ENCODE measurements around the gene PPP1R14B. TPM values are rescaled to one million over a fixed set of nuclear protein-coding genes. Genes with fewer than 3 reads are reported as not detected.

The PPP1R14B gene
- total RNA-seq, 2 experiments from 2014 or later, result 178 to 197 TPM

DNA sequence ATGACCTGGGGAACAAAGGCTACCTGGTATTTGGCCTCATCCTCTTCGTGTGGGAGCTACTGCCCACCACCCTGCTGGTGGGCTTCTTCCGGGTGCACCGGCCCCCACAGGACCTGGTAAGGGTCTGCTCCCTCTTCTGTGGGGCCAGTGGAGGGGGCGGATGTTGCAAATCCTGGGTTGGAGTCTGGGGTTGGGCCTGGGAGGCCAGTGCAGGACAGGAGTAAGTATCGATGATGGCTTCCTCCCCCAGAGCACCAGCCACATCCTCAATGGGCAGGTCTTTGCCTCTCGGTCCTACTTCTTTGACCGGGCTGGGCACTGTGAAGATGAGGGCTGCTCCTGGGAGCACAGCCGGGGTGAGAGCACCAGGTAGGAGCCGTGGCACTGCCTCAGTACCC, 41.6 kb upstream of the PPP1R14B start:
- ChIA-PET CTCF (interaction anchor here (1.1 to 8.6 kb wide), 2 partner anchors 14 to 54 kb away, joined by 3 to 118 read pairs; partner anchors contain the start of genes CATSPERZ and ESRRA), POLR2A (no interaction called here)
- no peak for DNase-seq
- no peak overlapping the region for H3K27ac Mint-ChIP-seq
- H3K27me3 Mint-ChIP-seq (ENCODE audit: low read depth), result peaks cover 22% of the 10 kb centered on the region
- no peak for ATAC-seq
- H3K4me3 Mint-ChIP-seq, result no peak overlapping the region
- H3K9me3 Mint-ChIP-seq (ENCODE audit: insufficient read depth), result no peaks in the 10 kb centered on the region
- H3K4me1 Mint-ChIP-seq (ENCODE audit: low read depth), result peaks cover 28% of the 10 kb centered on the region
- peaks cover 2% of the 10 kb centered on the region for H3K36me3 Mint-ChIP-seq (ENCODE audit: low read depth)

DNA sequence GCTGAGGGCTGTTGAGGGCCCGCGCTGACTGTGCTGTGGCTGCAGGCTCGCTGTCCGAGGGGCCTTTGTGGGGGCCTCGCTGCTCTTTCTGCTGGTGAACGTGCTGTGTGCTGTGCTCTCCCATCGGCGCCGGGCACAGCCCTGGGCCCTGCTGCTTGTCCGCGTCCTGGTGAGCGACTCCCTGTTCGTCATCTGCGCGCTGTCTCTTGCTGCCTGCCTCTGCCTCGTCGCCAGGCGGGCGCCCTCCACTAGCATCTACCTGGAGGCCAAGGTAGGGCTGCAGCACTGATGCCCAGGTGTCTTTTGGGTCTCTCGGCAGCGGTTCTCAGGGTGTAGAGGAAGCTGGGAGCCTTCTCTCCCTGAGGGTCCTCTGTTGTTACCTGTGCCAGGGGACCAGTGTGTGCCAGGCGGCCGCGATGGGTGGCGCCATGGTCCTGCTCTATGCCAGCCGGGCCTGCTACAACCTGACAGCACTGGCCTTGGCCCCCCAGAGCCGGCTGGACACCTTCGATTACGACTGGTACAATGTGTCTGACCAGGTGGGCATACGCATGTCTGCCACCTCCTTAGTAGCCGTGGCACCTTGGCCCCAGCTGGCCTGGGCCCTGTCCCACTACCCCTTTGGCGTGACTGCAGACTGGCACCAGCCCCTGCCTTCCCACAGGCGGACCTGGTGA, 41.1 kb upstream of the PPP1R14B start:
- ChIA-PET CTCF (interaction anchor here (1.1 to 8.6 kb wide), 3 partner anchors 15 to 83 kb away, joined by 3 to 118 read pairs (median 23); partner anchors contain the start of genes CATSPERZ, ESRRA and FERMT3), POLR2A (no interaction called here)
- ATAC-seq, result no peak
- peaks cover 17% of the 10 kb centered on the region for H3K27me3 Mint-ChIP-seq (ENCODE audit: low read depth)
- H3K4me3 Mint-ChIP-seq, result no peak overlapping the region
- no peak overlapping the region for H3K27ac Mint-ChIP-seq
- H3K9me3 Mint-ChIP-seq (ENCODE audit: insufficient read depth), result no peaks in the 10 kb centered on the region
- no peak for DNase-seq
- peaks cover 5% of the 10 kb centered on the region for H3K36me3 Mint-ChIP-seq (ENCODE audit: low read depth)
- peaks cover 28% of the 10 kb centered on the region for H3K4me1 Mint-ChIP-seq (ENCODE audit: low read depth)

- Mint-ChIP-seq H3K4me3 (peak overlapping the region; percentile 75), H3K36me3 (ENCODE audit: low read depth) (peaks cover 9% of the 10 kb centered on the region), H3K27ac (peak overlapping the region; percentile 78), H3K4me1 (ENCODE audit: low read depth) (peaks cover 26% of the 10 kb centered on the region), H3K9me3 (ENCODE audit: insufficient read depth) (no peaks in the 10 kb centered on the region), H3K27me3 (ENCODE audit: low read depth) (peaks cover 12% of the 10 kb centered on the region)
- ChIA-PET POLR2A (interaction anchor here (0.9 to 7.8 kb wide), 2 partner anchors 17 to 30 kb away, joined by 3 to 79 read pairs; partner anchors contain the start of gene TRMT112), CTCF (interaction anchor here (4.2 to 8.6 kb wide), 2 partner anchors 16 to 82 kb away, joined by 23 to 118 read pairs; partner anchors contain the start of genes CATSPERZ, ESRRA and FERMT3)
- ATAC-seq, result no peak
- DNase-seq, result no peak
Measured at GRCh38 chr11:64286801-64287159, 40.0 kb upstream of the PPP1R14B start.

- ChIA-PET CTCF (interaction anchor here (1.7 to 8.6 kb wide), 4 partner anchors 14 to 81 kb away, joined by 7 to 118 read pairs (median 22); partner anchors contain the start of genes CATSPERZ, ESRRA, FERMT3 and PRDX5), POLR2A (interaction anchor here (0.7 to 7.8 kb wide), 5 partner anchors 10 to 59 kb away, joined by 3 to 79 read pairs (median 5); partner anchors contain the start of genes NUDT22, TRMT112 and TRPT1)
- DNase-seq (peak; percentile 55), ATAC-seq (no peak)
- no peaks in the 10 kb centered on the region for H3K9me3 Mint-ChIP-seq (ENCODE audit: insufficient read depth)
- peaks cover 28% of the 10 kb centered on the region for H3K4me1 Mint-ChIP-seq (ENCODE audit: low read depth)
- peak overlapping the region; percentile 78 for H3K27ac Mint-ChIP-seq
- H3K36me3 Mint-ChIP-seq (ENCODE audit: low read depth), result peaks cover 13% of the 10 kb centered on the region
- H3K4me3 Mint-ChIP-seq, result peak overlapping the region; percentile 75
- peaks cover 12% of the 10 kb centered on the region for H3K27me3 Mint-ChIP-seq (ENCODE audit: low read depth)
Measured at GRCh38 chr11:64285885-64286800, 39.4 kb upstream of the PPP1R14B start.

DNA sequence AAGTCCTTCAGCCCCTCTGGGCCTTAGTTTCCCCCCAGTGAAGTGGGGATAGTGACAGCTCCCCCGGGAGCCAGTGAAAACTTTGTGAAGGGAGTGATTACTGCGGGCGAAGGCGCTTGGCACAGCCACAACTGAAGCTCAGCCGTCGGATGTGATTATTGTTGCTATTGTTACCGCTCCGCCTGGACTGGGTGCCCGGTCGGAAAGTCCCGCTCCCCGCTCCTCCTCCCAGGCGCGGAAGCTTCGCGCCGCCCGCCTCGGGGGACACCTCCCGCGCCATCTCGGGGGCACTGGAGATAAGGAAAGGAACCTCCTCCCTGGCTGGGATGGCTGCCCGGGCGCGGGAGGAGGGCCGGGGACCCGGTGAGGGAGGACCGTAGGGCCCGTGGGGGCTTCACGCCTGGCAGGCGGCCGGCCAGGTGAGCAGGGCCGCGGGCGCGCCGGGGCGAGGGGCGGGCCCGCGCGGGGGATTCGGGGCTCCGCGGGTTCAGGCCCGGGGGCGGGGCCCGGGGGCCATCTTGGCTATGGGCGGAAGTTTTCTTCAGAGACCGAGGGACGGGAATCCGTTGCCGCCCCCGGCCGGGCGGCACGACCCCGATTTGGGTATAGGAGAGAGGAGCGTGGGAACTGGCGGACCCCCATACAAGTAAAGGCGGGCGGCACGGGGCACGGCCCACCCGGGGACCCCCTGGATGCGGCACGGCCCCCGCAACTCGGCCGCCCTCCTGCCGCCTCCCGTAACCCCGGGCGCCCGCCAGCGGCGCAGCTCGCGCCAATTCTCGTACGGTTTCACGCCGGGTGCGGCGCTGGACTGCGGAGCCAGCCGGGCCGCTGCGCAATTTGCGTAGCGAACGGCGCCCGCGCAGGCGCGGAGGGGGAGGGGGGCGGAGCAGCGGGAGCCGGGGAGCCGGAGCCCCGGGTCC, 38.5 kb upstream of the PPP1R14B start, which contains the start of gene GPR137:
TSS of gene GPR137 (plus strand) at position 887 of the 923 bp plus-strand sequence. CDS start 677 bp downstream, outside the sequence.
- DNase-seq (peak; percentile 90), ATAC-seq (peak; percentile 64)
- H3K27ac Mint-ChIP-seq, result peak within 1 kb of the TSS; percentile 89
- H3K4me1 Mint-ChIP-seq (ENCODE audit: low read depth), result peaks cover 23% of the 10 kb centered on the region
- H3K36me3 Mint-ChIP-seq (ENCODE audit: low read depth), result peaks cover 13% of the 10 kb centered on the region
- ChIA-PET POLR2A (interaction anchor here (0.7 to 7.8 kb wide), 10 partner anchors 11 to 100 kb away, joined by 3 to 79 read pairs (median 6); partner anchors contain the start of genes ESRRA, FERMT3, NUDT22 and PRDX5), CTCF (interaction anchor here (0.9 to 8.6 kb wide), 6 partner anchors 13 to 80 kb away, joined by 3 to 118 read pairs (median 14); partner anchors contain the start of genes CATSPERZ, ESRRA, FERMT3 and FKBP2)
- H3K9me3 Mint-ChIP-seq (ENCODE audit: insufficient read depth), result no peaks in the 10 kb centered on the region
- H3K4me3 Mint-ChIP-seq, result peak within 1 kb of the TSS; percentile 81
- peaks cover 3% of the 10 kb centered on the region for H3K27me3 Mint-ChIP-seq (ENCODE audit: low read depth)

DNA sequence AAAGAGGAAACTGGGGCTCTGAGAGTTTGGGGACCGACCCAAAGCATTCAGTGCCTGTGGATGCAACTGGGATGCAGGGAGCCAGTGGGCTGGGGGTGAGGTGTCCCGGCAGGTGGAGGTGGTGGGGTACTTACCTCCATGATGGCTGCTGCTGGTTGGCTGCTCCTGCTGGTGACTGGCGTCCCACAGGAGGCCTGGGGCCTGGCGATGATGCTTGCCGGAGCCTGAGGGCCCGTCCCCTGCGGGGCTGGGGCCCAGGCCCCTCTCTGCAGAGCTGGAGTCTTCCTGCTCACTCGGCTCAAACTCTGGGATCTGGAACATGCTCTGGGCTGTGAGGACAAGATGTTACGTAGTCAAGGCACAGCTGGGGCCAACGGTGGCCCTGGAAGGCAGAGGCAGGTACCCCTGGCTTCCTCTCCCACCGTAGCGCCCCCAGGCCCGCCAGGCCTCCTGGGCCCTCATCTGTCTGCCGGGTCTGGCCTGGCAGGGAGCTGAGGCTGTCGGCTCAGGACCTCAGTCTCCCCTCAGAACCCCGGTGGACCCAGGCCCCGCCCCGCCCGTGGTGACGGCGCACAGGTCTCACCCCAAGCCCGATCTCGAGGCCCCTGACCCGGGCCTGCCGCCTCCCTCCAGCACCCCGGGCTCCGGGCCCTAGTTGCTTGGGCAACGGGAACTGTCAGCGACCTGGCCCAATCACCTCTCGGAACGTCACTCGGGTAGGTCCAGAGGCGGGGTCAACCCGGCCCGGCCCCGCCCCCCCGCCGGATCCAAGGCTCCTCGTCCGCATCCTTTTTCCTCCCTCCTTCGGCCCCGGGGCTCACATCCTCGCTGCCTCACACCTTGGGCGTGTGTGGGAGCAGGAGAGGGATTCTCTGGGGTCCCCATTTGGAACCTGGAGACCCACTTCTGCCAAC, 37.6 kb upstream of the PPP1R14B start, which contains the start of gene BAD:
TSS of gene BAD (minus strand) at position 618 of the 914 bp plus-strand sequence. CDS start at position 321, 297 bp downstream.
- no peaks in the 10 kb centered on the region for H3K9me3 Mint-ChIP-seq (ENCODE audit: insufficient read depth)
- no peaks in the 10 kb centered on the region for H3K27me3 Mint-ChIP-seq (ENCODE audit: low read depth)
- POLR2A ChIA-PET, result interaction anchor here (0.5 to 7.8 kb wide), 11 partner anchors 12 to 247 kb away, joined by 3 to 79 read pairs (median 6); partner anchors contain the start of genes ESRRA, FERMT3, NUDT22 and PRDX5
- CTCF ChIA-PET, result interaction anchor here (0.9 to 8.6 kb wide), 8 partner anchors 12 to 79 kb away, joined by 3 to 118 read pairs (median 6); partner anchors contain the start of genes CATSPERZ, ESRRA, FERMT3 and FKBP2
- peak within 1 kb of the TSS; percentile 89 for H3K27ac Mint-ChIP-seq
- peaks cover 15% of the 10 kb centered on the region for H3K36me3 Mint-ChIP-seq (ENCODE audit: low read depth)
- H3K4me1 Mint-ChIP-seq (ENCODE audit: low read depth), result peaks cover 25% of the 10 kb centered on the region
- peak; percentile 95 for DNase-seq
- peak within 1 kb of the TSS; percentile 81 for H3K4me3 Mint-ChIP-seq
- peak; percentile 86 for ATAC-seq

DNA sequence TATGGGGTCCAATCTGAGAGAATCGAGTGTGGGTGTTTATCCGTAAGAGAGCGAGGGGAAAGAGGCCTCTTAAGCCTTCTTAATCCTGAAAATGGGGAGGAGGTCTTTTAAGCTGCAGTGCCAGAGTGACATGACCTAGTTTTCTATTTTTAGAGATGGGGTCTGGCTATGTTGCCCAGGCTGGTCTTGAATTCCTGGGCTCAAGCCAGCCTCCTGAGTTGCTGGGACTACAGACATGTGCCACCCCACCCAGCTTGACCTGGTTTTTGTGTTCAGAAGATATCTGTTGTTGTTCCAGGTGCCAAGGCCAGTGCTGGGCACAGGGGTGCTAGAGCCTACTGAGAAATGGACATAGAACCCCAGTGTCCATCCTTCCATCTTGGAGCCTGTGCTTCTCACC, 36.3 kb upstream of the PPP1R14B start:
- no peak for DNase-seq
- ATAC-seq, result no peak
- no peaks in the 10 kb centered on the region for H3K27me3 Mint-ChIP-seq (ENCODE audit: low read depth)
- H3K36me3 Mint-ChIP-seq (ENCODE audit: low read depth), result peaks cover 20% of the 10 kb centered on the region
- H3K4me3 Mint-ChIP-seq, result peak overlapping the region; percentile 79
- no peaks in the 10 kb centered on the region for H3K9me3 Mint-ChIP-seq (ENCODE audit: insufficient read depth)
- ChIA-PET CTCF (interaction anchor here (1.3 to 8.6 kb wide), 5 partner anchors 11 to 79 kb away, joined by 3 to 118 read pairs (median 5); partner anchors contain the start of genes CATSPERZ and ESRRA), POLR2A (interaction anchor here (7.8 kb wide), 1 partner anchor 13 kb away, joined by 79 read pairs; no protein-coding TSS in a partner anchor)
- peaks cover 33% of the 10 kb centered on the region for H3K4me1 Mint-ChIP-seq (ENCODE audit: low read depth)
- H3K27ac Mint-ChIP-seq, result peak overlapping the region; percentile 11

DNA sequence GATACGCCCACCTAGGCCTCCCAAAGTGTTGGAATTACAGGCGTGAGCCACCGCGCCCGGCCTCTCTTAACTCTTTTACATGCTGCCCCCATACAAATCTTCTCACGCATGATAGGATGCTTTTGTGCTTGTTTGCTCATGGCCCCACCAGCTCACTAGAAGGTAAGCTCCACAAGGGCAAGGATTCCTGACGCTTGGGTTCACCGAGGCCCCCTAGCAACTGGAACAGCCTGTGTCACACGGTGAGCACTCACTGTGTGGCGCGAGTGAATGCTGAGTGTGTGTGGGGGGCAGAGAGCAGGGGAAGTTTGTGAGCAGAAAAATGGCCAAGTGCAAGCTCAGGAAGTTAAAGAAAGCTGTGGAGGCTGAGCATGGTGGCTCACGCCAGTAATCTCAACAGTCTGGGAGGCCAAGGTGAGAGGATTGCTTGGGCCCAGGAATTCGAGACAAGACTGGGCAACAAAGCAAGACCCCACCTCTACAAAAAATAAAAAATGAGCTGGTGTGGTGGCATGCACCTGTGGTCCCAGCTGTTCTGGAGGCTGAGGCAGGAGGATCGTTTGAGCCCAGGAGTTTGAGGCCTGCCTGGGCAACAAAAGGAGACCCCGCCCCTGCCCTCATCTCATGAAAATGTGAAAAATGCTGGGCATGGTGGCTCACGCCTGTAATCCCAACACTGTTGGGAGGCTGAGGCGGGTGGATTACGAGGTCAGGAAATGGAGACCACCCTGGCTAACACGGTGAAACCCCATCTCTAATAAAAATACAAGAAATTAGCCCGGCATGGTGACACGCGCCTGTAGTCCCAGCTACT, 35.4 kb upstream of the PPP1R14B start:
- no peak overlapping the region for H3K27ac Mint-ChIP-seq
- ChIA-PET CTCF (interaction anchor here (0.9 to 8.6 kb wide), 6 partner anchors 10 to 78 kb away, joined by 3 to 118 read pairs (median 5); partner anchors contain the start of genes CATSPERZ and ESRRA), POLR2A (interaction anchor here (7.8 kb wide), 1 partner anchor 12 kb away, joined by 79 read pairs; no protein-coding TSS in a partner anchor)
- peaks cover 20% of the 10 kb centered on the region for H3K36me3 Mint-ChIP-seq (ENCODE audit: low read depth)
- H3K4me1 Mint-ChIP-seq (ENCODE audit: low read depth), result peaks cover 36% of the 10 kb centered on the region
- H3K9me3 Mint-ChIP-seq (ENCODE audit: insufficient read depth), result no peaks in the 10 kb centered on the region
- H3K4me3 Mint-ChIP-seq, result no peak overlapping the region
- H3K27me3 Mint-ChIP-seq (ENCODE audit: low read depth), result no peaks in the 10 kb centered on the region
- no peak for DNase-seq
- no peak for ATAC-seq
